Measurements from ENCODE around the gene MTURN. TPM values are rescaled to one million over a fixed set of nuclear protein-coding genes. Genes with fewer than 3 reads are reported as not detected.

The MTURN gene
- total and polyA plus RNA-seq, 5 donors from 2014 or later = 5.2 to 31.1 (median 6.2) TPM

- Histone ChIP-seq H3K4me1 (ENCODE audit: control insufficient read depth, insufficient read depth, low read length, poor library complexity, severe bottlenecking) (no peaks in the 10 kb centered on the region), H3K4me3 (ENCODE audit: low read depth, low read length) (no peak overlapping the region), H3K36me3 (ENCODE audit: control insufficient read depth, insufficient read depth, low read length) (no peaks in the 10 kb centered on the region), H3K27me3 (ENCODE audit: control insufficient read depth, insufficient read depth, low read length) (no peaks in the 10 kb centered on the region), H3K27ac (ENCODE audit: insufficient read depth, low read length, poor library complexity, severe bottlenecking) (no peak overlapping the region), H3K9me3 (ENCODE audit: control insufficient read depth in 2 of 2, low read length in 2 of 2) (peaks cover 2 to 6% of the 10 kb centered on the region in 2 experiments)
- Mint-ChIP-seq H3K27ac (no peak overlapping the region), H3K9me3 (peaks cover 0 to 6% (median 3%) of the 10 kb centered on the region in 7 donors), H3K36me3 (peaks cover 4% of the 10 kb centered on the region), H3K27me3 (peaks cover 10% of the 10 kb centered on the region), H3K4me3 (no peak overlapping the region), H3K4me1 (peaks cover 0 to 2% (median 0%) of the 10 kb centered on the region in 4 donors)
- DNase-seq (no peak), ATAC-seq (ENCODE audit: low read depth in 2 of 2) (no peak)
These were observed 66.4 kb downstream of the MTURN start for GRCh38 chr7:30201161-30201666.

GRCh38 chr7:30201921-30202320 is 67.1 kb downstream of the MTURN start:
- Histone ChIP-seq H3K9me3 (ENCODE audit: control insufficient read depth in 2 of 2, low read length in 2 of 2) (peaks cover 0 to 3% of the 10 kb centered on the region in 2 experiments), H3K4me1 (ENCODE audit: control insufficient read depth, insufficient read depth, low read length, poor library complexity, severe bottlenecking) (no peaks in the 10 kb centered on the region), H3K36me3 (ENCODE audit: control insufficient read depth, insufficient read depth, low read length) (no peaks in the 10 kb centered on the region), H3K27ac (ENCODE audit: insufficient read depth, low read length, poor library complexity, severe bottlenecking) (no peak overlapping the region), H3K27me3 (ENCODE audit: control insufficient read depth, insufficient read depth, low read length) (no peaks in the 10 kb centered on the region), H3K4me3 (ENCODE audit: low read depth, low read length) (no peak overlapping the region)
- no peak for DNase-seq
- no peak overlapping the region for H3K4me3 Mint-ChIP-seq
- peaks cover 0 to 2% (median 0%) of the 10 kb centered on the region in 7 donors for H3K9me3 Mint-ChIP-seq
- peaks cover 0 to 2% (median 0%) of the 10 kb centered on the region in 4 donors for H3K4me1 Mint-ChIP-seq
- no peak overlapping the region for H3K27ac Mint-ChIP-seq
- peaks cover 3% of the 10 kb centered on the region for H3K36me3 Mint-ChIP-seq
- peaks cover 8% of the 10 kb centered on the region for H3K27me3 Mint-ChIP-seq
- no peak for ATAC-seq (ENCODE audit: low read depth in 2 of 2)

- Mint-ChIP-seq H3K9me3 (peaks cover 0 to 2% (median 0%) of the 10 kb centered on the region in 7 donors), H3K27ac (peak overlapping the region in 1 of 3 donors; percentile 2), H3K36me3 (peaks cover 4% of the 10 kb centered on the region), H3K27me3 (peaks cover 6% of the 10 kb centered on the region), H3K4me1 (peaks cover 0 to 2% (median 0%) of the 10 kb centered on the region in 4 donors), H3K4me3 (no peak overlapping the region)
- DNase-seq (no peak), ATAC-seq (ENCODE audit: low read depth in 2 of 2) (no peak)
- no peaks in the 10 kb centered on the region for H3K4me1 ChIP-seq (ENCODE audit: control insufficient read depth, insufficient read depth, low read length, poor library complexity, severe bottlenecking)
- no peak overlapping the region for H3K4me3 ChIP-seq (ENCODE audit: low read depth, low read length)
- no peak overlapping the region for H3K27ac ChIP-seq (ENCODE audit: insufficient read depth, low read length, poor library complexity, severe bottlenecking)
- H3K9me3 ChIP-seq (ENCODE audit: control insufficient read depth in 2 of 2, low read length in 2 of 2) = no peaks in the 10 kb centered on the region
- H3K27me3 ChIP-seq (ENCODE audit: control insufficient read depth, insufficient read depth, low read length) = no peaks in the 10 kb centered on the region
- H3K36me3 ChIP-seq (ENCODE audit: control insufficient read depth, insufficient read depth, low read length) = no peaks in the 10 kb centered on the region
These were observed 67.9 kb downstream of the MTURN start for GRCh38 chr7:30202671-30203070.

- Histone ChIP-seq H3K27me3 (ENCODE audit: control insufficient read depth, insufficient read depth, low read length) (no peaks in the 10 kb centered on the region), H3K4me1 (ENCODE audit: control insufficient read depth, insufficient read depth, low read length, poor library complexity, severe bottlenecking) (no peaks in the 10 kb centered on the region), H3K27ac (ENCODE audit: insufficient read depth, low read length, poor library complexity, severe bottlenecking) (no peak overlapping the region), H3K4me3 (ENCODE audit: low read depth, low read length) (no peak overlapping the region), H3K9me3 (ENCODE audit: control insufficient read depth in 2 of 2, low read length in 2 of 2) (no peaks in the 10 kb centered on the region), H3K36me3 (ENCODE audit: control insufficient read depth, insufficient read depth, low read length) (no peaks in the 10 kb centered on the region)
- Mint-ChIP-seq H3K4me1 (peaks cover 0 to 2% (median 0%) of the 10 kb centered on the region in 4 donors), H3K36me3 (peaks cover 9% of the 10 kb centered on the region), H3K9me3 (peaks cover 0 to 3% (median 0%) of the 10 kb centered on the region in 7 donors), H3K27ac (no peak overlapping the region), H3K4me3 (no peak overlapping the region), H3K27me3 (no peaks in the 10 kb centered on the region)
- ATAC-seq (ENCODE audit: low read depth in 2 of 2) = no peak
- DNase-seq = no peak
These were observed 71.7 kb downstream of the MTURN start for GRCh38 chr7:30206491-30206890.

GRCh38 chr7:30206942-30207341 is 72.2 kb downstream of the MTURN start:
- Mint-ChIP-seq H3K36me3 (peaks cover 9% of the 10 kb centered on the region), H3K9me3 (peaks cover 0 to 3% (median 0%) of the 10 kb centered on the region in 7 donors), H3K27ac (no peak overlapping the region), H3K27me3 (no peaks in the 10 kb centered on the region), H3K4me3 (no peak overlapping the region), H3K4me1 (peaks cover 0 to 2% (median 0%) of the 10 kb centered on the region in 4 donors)
- Histone ChIP-seq H3K36me3 (ENCODE audit: control insufficient read depth, insufficient read depth, low read length) (no peaks in the 10 kb centered on the region), H3K27me3 (ENCODE audit: control insufficient read depth, insufficient read depth, low read length) (no peaks in the 10 kb centered on the region), H3K27ac (ENCODE audit: insufficient read depth, low read length, poor library complexity, severe bottlenecking) (no peak overlapping the region), H3K4me1 (ENCODE audit: control insufficient read depth, insufficient read depth, low read length, poor library complexity, severe bottlenecking) (no peaks in the 10 kb centered on the region), H3K9me3 (ENCODE audit: control insufficient read depth in 2 of 2, low read length in 2 of 2) (no peaks in the 10 kb centered on the region), H3K4me3 (ENCODE audit: low read depth, low read length) (no peak overlapping the region)
- no peak for ATAC-seq (ENCODE audit: low read depth in 2 of 2)
- DNase-seq = no peak

- no peaks in the 10 kb centered on the region for H3K27me3 ChIP-seq (ENCODE audit: control insufficient read depth, insufficient read depth, low read length)
- no peak for DNase-seq
- no peak overlapping the region for H3K27ac ChIP-seq (ENCODE audit: insufficient read depth, low read length, poor library complexity, severe bottlenecking)
- Mint-ChIP-seq H3K4me3 (no peak overlapping the region), H3K36me3 (peaks cover 9% of the 10 kb centered on the region), H3K4me1 (peaks cover 0 to 4% (median 0%) of the 10 kb centered on the region in 4 donors), H3K9me3 (peaks cover 0 to 3% (median 0%) of the 10 kb centered on the region in 7 donors), H3K27me3 (no peaks in the 10 kb centered on the region), H3K27ac (no peak overlapping the region)
- H3K9me3 ChIP-seq (ENCODE audit: control insufficient read depth in 2 of 2, low read length in 2 of 2) = no peaks in the 10 kb centered on the region
- no peaks in the 10 kb centered on the region for H3K36me3 ChIP-seq (ENCODE audit: control insufficient read depth, insufficient read depth, low read length)
- H3K4me1 ChIP-seq (ENCODE audit: control insufficient read depth, insufficient read depth, low read length, poor library complexity, severe bottlenecking) = no peaks in the 10 kb centered on the region
- no peak for ATAC-seq (ENCODE audit: low read depth in 2 of 2)
- H3K4me3 ChIP-seq (ENCODE audit: low read depth, low read length) = no peak overlapping the region
These were observed 72.6 kb downstream of the MTURN start for GRCh38 chr7:30207376-30207775.

GRCh38 chr7:30209951-30210350 is 75.2 kb downstream of the MTURN start:
- Mint-ChIP-seq H3K4me3 (no peak overlapping the region), H3K36me3 (peaks cover 9% of the 10 kb centered on the region), H3K27me3 (no peaks in the 10 kb centered on the region), H3K9me3 (peaks cover 0 to 3% (median 0%) of the 10 kb centered on the region in 7 donors), H3K4me1 (peaks cover 0 to 4% (median 0%) of the 10 kb centered on the region in 4 donors), H3K27ac (no peak overlapping the region)
- DNase-seq (no peak), ATAC-seq (ENCODE audit: low read depth in 2 of 2) (no peak)
- H3K9me3 ChIP-seq (ENCODE audit: control insufficient read depth in 2 of 2, low read length in 2 of 2) = no peaks in the 10 kb centered on the region
- no peaks in the 10 kb centered on the region for H3K36me3 ChIP-seq (ENCODE audit: control insufficient read depth, insufficient read depth, low read length)
- H3K4me3 ChIP-seq (ENCODE audit: low read depth, low read length) = no peak overlapping the region
- H3K27me3 ChIP-seq (ENCODE audit: control insufficient read depth, insufficient read depth, low read length) = no peaks in the 10 kb centered on the region
- H3K27ac ChIP-seq (ENCODE audit: insufficient read depth, low read length, poor library complexity, severe bottlenecking) = no peak overlapping the region
- no peaks in the 10 kb centered on the region for H3K4me1 ChIP-seq (ENCODE audit: control insufficient read depth, insufficient read depth, low read length, poor library complexity, severe bottlenecking)
